HUES48 (cell line): Measurements from ENCODE around the gene TENT4A.

ENCODE experiments used
- H3K27ac ChIP-seq: one replicate; pipeline ENCODE4 v1.7.0; 2013; ENCODE audit warnings: low read depth, low read length, inconsistent platforms
- H3K27me3 ChIP-seq: 2 replicates; pipeline ENCODE4 v1.6.1; 2013; ENCODE audit warnings: mild to moderate bottlenecking, low read length; ENCODE audit not compliant: control insufficient read depth, insufficient read depth
- H3K36me3 ChIP-seq: 2 replicates; pipeline ENCODE4 v1.6.1; 2013; ENCODE audit warnings: low read length; ENCODE audit not compliant: control insufficient read depth, insufficient read depth
- H3K4me1 ChIP-seq: 2 replicates; pipeline ENCODE4 v1.6.1; 2013; ENCODE audit warnings: mild to moderate bottlenecking, low read length; ENCODE audit not compliant: control insufficient read depth, insufficient read depth
- H3K4me3 ChIP-seq: 2 replicates; pipeline ENCODE4 v1.5.1; 2013; ENCODE audit warnings: mild to moderate bottlenecking, low read depth, low read length
- H3K9ac ChIP-seq: 2 replicates; pipeline ENCODE4 v1.6.1; 2013; ENCODE audit warnings: mild to moderate bottlenecking, low read depth, low read length, moderate library complexity
- H3K9me3 ChIP-seq: 2 replicates; pipeline ENCODE4 v1.6.1; 2013; ENCODE audit warnings: low read length; ENCODE audit not compliant: control insufficient read depth, insufficient read depth

Gene TENT4A

GRCh38 chr5:6700074-6700684 is 13.1 kb upstream of the TENT4A start:
- Histone ChIP-seq H3K4me3 (no peak overlapping the region), H3K9ac (no peak overlapping the region), H3K27ac (no peak overlapping the region), H3K36me3 (no peaks in the 10 kb centered on the region), H3K4me1 (peaks cover 20% of the 10 kb centered on the region; the same call in 1 of the 2 replicates), H3K9me3 (no peaks in the 10 kb centered on the region), H3K27me3 (no peaks in the 10 kb centered on the region)

- Histone ChIP-seq H3K36me3 (no peaks in the 10 kb centered on the region), H3K4me3 (no peak overlapping the region), H3K9ac (no peak overlapping the region), H3K9me3 (no peaks in the 10 kb centered on the region), H3K27ac (no peak overlapping the region), H3K4me1 (peaks cover 20% of the 10 kb centered on the region; the same call in 1 of the 2 replicates), H3K27me3 (no peaks in the 10 kb centered on the region)
These were observed 12.4 kb upstream of the TENT4A start for GRCh38 chr5:6700685-6701355.

- Histone ChIP-seq H3K4me3 (no peak overlapping the region), H3K36me3 (no peaks in the 10 kb centered on the region), H3K4me1 (peaks cover 20% of the 10 kb centered on the region; the same call in 1 of the 2 replicates), H3K27me3 (no peaks in the 10 kb centered on the region), H3K9me3 (no peaks in the 10 kb centered on the region), H3K27ac (no peak overlapping the region), H3K9ac (no peak overlapping the region)
These were observed 11.7 kb upstream of the TENT4A start for GRCh38 chr5:6701491-6701890.

GRCh38 chr5:6702633-6703032 is 10.6 kb upstream of the TENT4A start:
- H3K36me3 ChIP-seq: no peaks in the 10 kb centered on the region
- no peak overlapping the region for H3K9ac ChIP-seq
- H3K4me3 ChIP-seq: no peak overlapping the region
- H3K4me1 ChIP-seq: peaks cover 20% of the 10 kb centered on the region; the same call in 1 of the 2 replicates
- no peak overlapping the region for H3K27ac ChIP-seq
- no peaks in the 10 kb centered on the region for H3K9me3 ChIP-seq
- H3K27me3 ChIP-seq: no peaks in the 10 kb centered on the region

GRCh38 chr5:6703806-6704205 is 9.4 kb upstream of the TENT4A start:
- H3K4me1 ChIP-seq: peaks cover 20% of the 10 kb centered on the region; the same call in 1 of the 2 replicates
- no peak overlapping the region for H3K4me3 ChIP-seq
- H3K9ac ChIP-seq: no peak overlapping the region
- no peaks in the 10 kb centered on the region for H3K36me3 ChIP-seq
- no peak overlapping the region for H3K27ac ChIP-seq
- no peaks in the 10 kb centered on the region for H3K9me3 ChIP-seq
- H3K27me3 ChIP-seq: no peaks in the 10 kb centered on the region

GRCh38 chr5:6704361-6704851 is 8.8 kb upstream of the TENT4A start:
- Histone ChIP-seq H3K36me3 (no peaks in the 10 kb centered on the region), H3K27me3 (no peaks in the 10 kb centered on the region), H3K4me1 (peaks cover 20% of the 10 kb centered on the region; the same call in 1 of the 2 replicates), H3K4me3 (no peak overlapping the region), H3K9ac (no peak overlapping the region), H3K9me3 (no peaks in the 10 kb centered on the region), H3K27ac (no peak overlapping the region)

GRCh38 chr5:6705088-6705487 is 8.1 kb upstream of the TENT4A start:
- Histone ChIP-seq H3K4me3 (no peak overlapping the region), H3K27ac (no peak overlapping the region), H3K9ac (no peak overlapping the region), H3K27me3 (no peaks in the 10 kb centered on the region), H3K36me3 (no peaks in the 10 kb centered on the region), H3K9me3 (no peaks in the 10 kb centered on the region), H3K4me1 (peaks cover 17% of the 10 kb centered on the region; the same call in 1 of the 2 replicates)

GRCh38 chr5:6705959-6706358 is 7.3 kb upstream of the TENT4A start:
- H3K4me3 ChIP-seq: no peak overlapping the region

GRCh38 chr5:6707852-6708251 is 5.4 kb upstream of the TENT4A start:
- Histone ChIP-seq H3K9ac (no peak overlapping the region), H3K27ac (no peak overlapping the region), H3K27me3 (peaks cover 8% of the 10 kb centered on the region; the same call in 1 of the 2 replicates)

More at GRCh38 chr5:6705959-6706358, 7.3 kb upstream of the TENT4A start:
- Histone ChIP-seq H3K27ac (no peak overlapping the region), H3K4me1 (peaks cover 12% of the 10 kb centered on the region; the same call in 1 of the 2 replicates), H3K36me3 (no peaks in the 10 kb centered on the region), H3K9me3 (no peaks in the 10 kb centered on the region), H3K27me3 (peaks cover 5% of the 10 kb centered on the region; the same call in 1 of the 2 replicates), H3K9ac (no peak overlapping the region)

GRCh38 chr5:6708814-6709213 is 4.4 kb upstream of the TENT4A start:
- no peaks in the 10 kb centered on the region for H3K36me3 ChIP-seq

More at GRCh38 chr5:6707852-6708251, 5.4 kb upstream of the TENT4A start:
- Histone ChIP-seq H3K4me1 (peaks cover 8% of the 10 kb centered on the region; the same call in 1 of the 2 replicates), H3K36me3 (no peaks in the 10 kb centered on the region), H3K4me3 (no peak overlapping the region), H3K9me3 (no peaks in the 10 kb centered on the region)

GRCh38 chr5:6710070-6710469 is 3.2 kb upstream of the TENT4A start:
- Histone ChIP-seq H3K4me3 (no peak overlapping the region), H3K27me3 (peaks cover 8% of the 10 kb centered on the region; the same call in 1 of the 2 replicates)

More at GRCh38 chr5:6708814-6709213, 4.4 kb upstream of the TENT4A start:
- Histone ChIP-seq H3K9ac (no peak overlapping the region), H3K27ac (no peak overlapping the region), H3K4me1 (peaks cover 8% of the 10 kb centered on the region; the same call in 1 of the 2 replicates), H3K9me3 (no peaks in the 10 kb centered on the region), H3K27me3 (peaks cover 8% of the 10 kb centered on the region; the same call in 1 of the 2 replicates), H3K4me3 (no peak overlapping the region)

More at GRCh38 chr5:6710070-6710469, 3.2 kb upstream of the TENT4A start:
- no peaks in the 10 kb centered on the region for H3K36me3 ChIP-seq
- no peaks in the 10 kb centered on the region for H3K9me3 ChIP-seq
- H3K4me1 ChIP-seq: peaks cover 5% of the 10 kb centered on the region; the same call in 1 of the 2 replicates
- H3K9ac ChIP-seq: no peak overlapping the region
- H3K27ac ChIP-seq: no peak overlapping the region
